ENCODE data around the gene TRAF1. TPM values are rescaled to one million over a fixed set of nuclear protein-coding genes. Genes with fewer than 3 reads are reported as not detected.

TRAF1 gene
- total and polyA plus RNA-seq, 4 donors: 0.38 to 2.6 (median 0.71) TPM

- no peaks in the 10 kb centered on the region for H3K9me3 ChIP-seq (ENCODE audit: control insufficient read depth in 4 of 4, low read length in 3 of 4)
- no peak overlapping the region for H3K4me3 ChIP-seq (ENCODE audit: low read depth in 1 of 3, low read length in 3 of 3)
- no peak for TF ChIP-seq FOXA1 (IDR thresholded peaks at IDR 0.05)
- no peak for DNase-seq (ENCODE audit: low spot score)
- no peak overlapping the region for H3K9ac ChIP-seq (ENCODE audit: low read depth in 1 of 2, low read length in 2 of 2)
- H3K4me1 ChIP-seq (ENCODE audit: control insufficient read depth in 4 of 4, insufficient read depth in 4 of 4, low read length in 3 of 4): no peaks in the 10 kb centered on the region
- 71% methylated on average over 1 of the region's 1 CpG for WGBS
- H3K36me3 ChIP-seq (ENCODE audit: control insufficient read depth in 4 of 4, insufficient read depth in 3 of 4, low read depth in 1 of 4, low read length in 3 of 4): peaks cover 13 to 80% (median 71%) of the 10 kb centered on the region in 4 donors
- no peaks in the 10 kb centered on the region for H3K27me3 ChIP-seq (ENCODE audit: control insufficient read depth in 4 of 4, insufficient read depth in 4 of 4, low read length in 3 of 4)
- no peak overlapping the region for H3K27ac ChIP-seq (ENCODE audit: low read depth in 1 of 2, low read length in 2 of 2)
Observed at GRCh38 chr9:120974921-120975320, 48.3 kb upstream of the TRAF1 start.

- Histone ChIP-seq H3K27me3 (ENCODE audit: control insufficient read depth in 4 of 4, insufficient read depth in 4 of 4, low read length in 3 of 4) (no peaks in the 10 kb centered on the region), H3K27ac (ENCODE audit: low read depth in 1 of 2, low read length in 2 of 2) (no peak overlapping the region), H3K4me1 (ENCODE audit: control insufficient read depth in 4 of 4, insufficient read depth in 4 of 4, low read length in 3 of 4) (no peaks in the 10 kb centered on the region), H3K36me3 (ENCODE audit: control insufficient read depth in 4 of 4, insufficient read depth in 3 of 4, low read depth in 1 of 4, low read length in 3 of 4) (peaks cover 16 to 80% (median 70%) of the 10 kb centered on the region in 4 donors), H3K9ac (ENCODE audit: low read depth in 1 of 2, low read length in 2 of 2) (no peak overlapping the region), H3K4me3 (ENCODE audit: low read depth in 1 of 3, low read length in 3 of 3) (no peak overlapping the region), H3K9me3 (ENCODE audit: control insufficient read depth in 4 of 4, low read length in 3 of 4) (no peaks in the 10 kb centered on the region)
- DNase-seq (ENCODE audit: low spot score): no peak
- 79% methylated on average over 2 of the region's 2 CpGs for WGBS
- TF ChIP-seq GABPA (IDR thresholded peaks at IDR 0.05 in 1 of 2, conservative IDR thresholded peaks at IDR 0.05 in 1 of 2) (no peak), REST (IDR thresholded peaks at IDR 0.05) (no peak), EGR1 (IDR thresholded peaks at IDR 0.05; ENCODE audit: low read depth in 2 of 2) (no peak), FOXA2 (IDR thresholded peaks at IDR 0.05) (no peak), HNF4A (conservative IDR thresholded peaks at IDR 0.05) (no peak), JUND (IDR thresholded peaks at IDR 0.05) (no peak), NR2F2 (IDR thresholded peaks at IDR 0.05) (no peak), YY1 (IDR thresholded peaks at IDR 0.05) (no peak), MAX (IDR thresholded peaks at IDR 0.05) (no peak), SP1 (IDR thresholded peaks at IDR 0.05) (no peak), TAF1 (conservative IDR thresholded peaks at IDR 0.05) (no peak), HNF4G (IDR thresholded peaks at IDR 0.05) (no peak), CTCF (IDR thresholded peaks at IDR 0.05; ENCODE audit: low read depth, low read length, missing input control) (no peak), RXRA (IDR thresholded peaks at IDR 0.05) (no peak), ATF3 (IDR thresholded peaks at IDR 0.05) (no peak), RAD21 (IDR thresholded peaks at IDR 0.05) (no peak)
Observed at GRCh38 chr9:120974181-120974580, 47.6 kb upstream of the TRAF1 start.

Measured in liver (tissue), 9 donors.